Endodermal cell (in vitro differentiated cells): Measurements from ENCODE around the gene STK39. TPM values are rescaled to one million over a fixed set of nuclear protein-coding genes. Genes with fewer than 3 reads are reported as not detected.

Experiments used
- DNase-seq: peaks from one replicate; pipeline ENCODE4 v3.0.0-alpha.2; 2017
- H3K27ac ChIP-seq: 2 replicates; pipeline ENCODE4 v1.5.1; 2013; ENCODE audit warnings: mild to moderate bottlenecking, low read depth, low read length, moderate library complexity
- H3K27me3 ChIP-seq: 2 replicates; pipeline ENCODE4 v1.6.1; 2013; ENCODE audit warnings: mild to moderate bottlenecking, low read length, moderate library complexity; ENCODE audit not compliant: insufficient read depth, control insufficient read depth, poor library complexity, severe bottlenecking
- H3K36me3 ChIP-seq: 2 replicates; pipeline ENCODE4 v1.7.0; 2013; ENCODE audit warnings: mild to moderate bottlenecking, low read length, moderate library complexity; ENCODE audit not compliant: control insufficient read depth, insufficient read depth
- H3K4me1 ChIP-seq: one replicate; pipeline ENCODE4 v1.7.0; 2013; ENCODE audit warnings: low read length; ENCODE audit not compliant: control insufficient read depth, insufficient read depth
- H3K4me3 ChIP-seq: 2 replicates; pipeline ENCODE4 v1.5.1; 2013; ENCODE audit warnings: mild to moderate bottlenecking, low read length, moderate library complexity
- H3K9ac ChIP-seq: 2 replicates; pipeline ENCODE4 v1.6.1; 2013; ENCODE audit warnings: mild to moderate bottlenecking, low read length, moderate library complexity; ENCODE audit not compliant: poor library complexity, severe bottlenecking; ENCODE audit errors: extremely low read depth
- H3K9me3 ChIP-seq: 2 replicates; pipeline ENCODE4 v1.6.1; 2013; ENCODE audit warnings: mild to moderate bottlenecking, low read length, moderate library complexity; ENCODE audit not compliant: control insufficient read depth
- H3K27ac Mint-ChIP-seq: 2 replicates; pipeline ENCODE4 v1.8.0; 2020; ENCODE audit warnings: mixed read lengths
- H3K27me3 Mint-ChIP-seq: 2 replicates; pipeline ENCODE4 v1.8.0; 2021; ENCODE audit warnings: mild to moderate bottlenecking, mixed read lengths; ENCODE audit not compliant: insufficient read depth
- H3K36me3 Mint-ChIP-seq: 2 replicates; pipeline ENCODE4 v1.8.0; 2020; ENCODE audit warnings: low read depth, mixed read lengths
- H3K4me1 Mint-ChIP-seq: 2 replicates; pipeline ENCODE4 v1.8.0; 2020; ENCODE audit warnings: mixed read lengths
- H3K4me3 Mint-ChIP-seq: 2 replicates; pipeline ENCODE4 v1.8.0; 2020; ENCODE audit warnings: mild to moderate bottlenecking, moderate library complexity, mixed read lengths
- H3K9me3 Mint-ChIP-seq: 2 replicates; pipeline ENCODE4 v1.8.0; 2020; ENCODE audit warnings: mild to moderate bottlenecking, mixed read lengths
- WGBS, 2 experiments: methylation state at CpG; one replicate each; pipeline versions ENCODE4 v1.1.5 to v1.1.7; 2013; ENCODE audit warnings: missing lambda C conversion rate in 2 of 2, mixed read lengths in 1 of 2; ENCODE audit not compliant: insufficient coverage in 1 of 2, insufficient read length in 1 of 2; 5-methylcytosine and 5-hydroxymethylcytosine counted together
- total RNA-seq, 2 donors: library from RNA; stranded (reverse); fragmentation: NEBNext Ultra II Directional in 1 of 2; extraction: Animal tissue kit (Norgen Biotek cat#: 25700) in 1 of 2; gene quantifications; 2 replicates in 1 of 2; 3 replicates in 1 of 2; pipeline ENCODE4 v1.2.1, GENCODE V29; 2021
- TF ChIP-seq, protein P1 (sequence below): fragments of 200-600 bp; sonication (generic); conservative IDR thresholded peaks from 2 replicates; pipeline ENCODE4 v1.5.0; 2021; ENCODE audit warnings: antibody characterized with exemption, mild to moderate bottlenecking

STK39 gene
- total RNA-seq, 2 donors from 2014 or later: 22.3 to 31.5 TPM

DNA sequence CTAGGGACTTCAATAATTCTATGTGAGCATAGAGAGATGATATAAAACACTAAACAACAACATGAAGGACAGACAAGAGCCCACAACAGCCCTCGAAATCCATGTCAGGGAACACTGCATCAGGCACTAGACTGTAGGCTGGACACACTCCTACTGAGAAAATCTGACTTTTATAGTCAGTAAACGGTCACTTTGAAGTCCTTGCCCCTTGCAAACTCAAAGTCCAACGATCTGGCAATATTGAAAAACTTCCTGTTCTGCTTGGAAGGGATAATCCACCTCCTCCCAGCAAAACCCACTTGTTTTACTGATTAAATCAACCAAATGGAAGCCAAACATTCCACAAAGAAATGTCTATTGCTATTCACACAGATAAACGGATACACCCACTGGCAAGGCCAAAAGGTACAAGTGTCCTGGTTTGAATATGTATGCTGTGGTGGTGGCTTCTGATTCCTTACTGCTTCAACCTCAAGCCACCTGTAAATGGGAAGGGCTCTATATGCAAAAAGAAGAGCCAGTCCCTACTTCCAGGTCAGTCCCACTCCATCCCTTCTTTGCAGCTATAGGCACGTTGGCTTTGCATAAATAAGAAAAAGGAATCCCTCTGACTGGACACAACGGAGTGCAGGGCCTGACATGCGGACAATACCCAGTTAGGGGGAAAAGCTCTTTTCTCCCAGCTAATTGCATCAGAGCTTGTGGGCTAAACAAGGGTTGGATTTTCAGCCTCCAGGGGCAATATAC lies 56.6 kb downstream of the STK39 start:
- H3K9me3 ChIP-seq: no peaks in the 10 kb centered on the region
- Mint-ChIP-seq H3K9me3 (no peaks in the 10 kb centered on the region), H3K27ac (no peak overlapping the region), H3K4me3 (no peak overlapping the region), H3K36me3 (no peaks in the 10 kb centered on the region), H3K27me3 (no peaks in the 10 kb centered on the region), H3K4me1 (peaks cover 23% of the 10 kb centered on the region)
- 74 to 88% methylated on average over 5 to 7 of the region's 7 CpGs for WGBS, 2 experiments
- no peaks in the 10 kb centered on the region for H3K4me1 ChIP-seq
- H3K27me3 ChIP-seq: no peaks in the 10 kb centered on the region
- H3K36me3 ChIP-seq: no peaks in the 10 kb centered on the region
- TF ChIP-seq, protein P1, sequence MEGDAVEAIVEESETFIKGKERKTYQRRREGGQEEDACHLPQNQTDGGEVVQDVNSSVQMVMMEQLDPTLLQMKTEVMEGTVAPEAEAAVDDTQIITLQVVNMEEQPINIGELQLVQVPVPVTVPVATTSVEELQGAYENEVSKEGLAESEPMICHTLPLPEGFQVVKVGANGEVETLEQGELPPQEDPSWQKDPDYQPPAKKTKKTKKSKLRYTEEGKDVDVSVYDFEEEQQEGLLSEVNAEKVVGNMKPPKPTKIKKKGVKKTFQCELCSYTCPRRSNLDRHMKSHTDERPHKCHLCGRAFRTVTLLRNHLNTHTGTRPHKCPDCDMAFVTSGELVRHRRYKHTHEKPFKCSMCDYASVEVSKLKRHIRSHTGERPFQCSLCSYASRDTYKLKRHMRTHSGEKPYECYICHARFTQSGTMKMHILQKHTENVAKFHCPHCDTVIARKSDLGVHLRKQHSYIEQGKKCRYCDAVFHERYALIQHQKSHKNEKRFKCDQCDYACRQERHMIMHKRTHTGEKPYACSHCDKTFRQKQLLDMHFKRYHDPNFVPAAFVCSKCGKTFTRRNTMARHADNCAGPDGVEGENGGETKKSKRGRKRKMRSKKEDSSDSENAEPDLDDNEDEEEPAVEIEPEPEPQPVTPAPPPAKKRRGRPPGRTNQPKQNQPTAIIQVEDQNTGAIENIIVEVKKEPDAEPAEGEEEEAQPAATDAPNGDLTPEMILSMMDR: no peak
- H3K9ac ChIP-seq: no peak overlapping the region
- H3K4me3 ChIP-seq: no peak overlapping the region
- DNase-seq: no peak
- no peak overlapping the region for H3K27ac ChIP-seq

DNA sequence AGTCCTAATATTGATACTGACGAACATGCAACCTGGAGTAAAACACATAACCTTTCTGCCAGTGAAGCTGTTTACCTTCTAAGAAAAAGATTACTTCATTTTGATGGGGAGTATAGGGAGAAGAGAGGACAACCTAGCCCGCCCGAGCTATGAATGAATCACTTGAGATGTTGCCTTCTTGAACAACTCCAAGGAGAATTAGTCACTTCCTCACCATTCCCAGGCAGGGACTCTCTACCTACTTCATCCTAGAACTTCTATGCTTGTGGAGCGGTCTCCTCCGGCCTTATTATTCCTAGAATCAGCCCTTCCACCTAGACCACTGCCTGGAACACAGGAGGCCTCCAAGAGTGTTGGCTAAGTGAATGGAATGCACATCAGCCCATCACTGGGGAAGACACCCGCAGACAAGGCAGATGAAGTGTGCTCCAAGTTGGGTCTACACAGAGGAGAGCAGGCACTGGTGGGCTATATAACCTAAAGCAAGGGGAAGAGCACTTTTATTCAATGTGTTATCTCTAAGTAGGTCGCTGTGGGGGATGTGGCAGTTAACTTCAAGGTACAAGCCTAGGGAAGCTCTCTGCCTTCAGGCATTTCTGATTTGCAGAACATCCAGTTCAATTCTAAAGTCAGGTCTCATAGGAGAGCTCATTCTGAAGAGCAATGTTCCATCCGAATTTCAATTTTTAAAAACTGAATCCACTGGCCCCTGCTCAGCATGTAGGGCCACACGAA lies 57.4 kb downstream of the STK39 start:
- H3K27ac ChIP-seq: no peak overlapping the region
- Mint-ChIP-seq H3K27ac (no peak overlapping the region), H3K27me3 (no peaks in the 10 kb centered on the region), H3K36me3 (no peaks in the 10 kb centered on the region), H3K9me3 (no peaks in the 10 kb centered on the region), H3K4me3 (no peak overlapping the region), H3K4me1 (peaks cover 28% of the 10 kb centered on the region)
- H3K9ac ChIP-seq: no peak overlapping the region
- TF ChIP-seq, protein P1: no peak
- 91 to 94% methylated on average over 2 to 9 of the region's 9 CpGs for WGBS, 2 experiments
- H3K4me1 ChIP-seq: no peaks in the 10 kb centered on the region
- no peak overlapping the region for H3K4me3 ChIP-seq
- no peak for DNase-seq
- no peaks in the 10 kb centered on the region for H3K9me3 ChIP-seq
- no peaks in the 10 kb centered on the region for H3K36me3 ChIP-seq
- no peaks in the 10 kb centered on the region for H3K27me3 ChIP-seq

DNA sequence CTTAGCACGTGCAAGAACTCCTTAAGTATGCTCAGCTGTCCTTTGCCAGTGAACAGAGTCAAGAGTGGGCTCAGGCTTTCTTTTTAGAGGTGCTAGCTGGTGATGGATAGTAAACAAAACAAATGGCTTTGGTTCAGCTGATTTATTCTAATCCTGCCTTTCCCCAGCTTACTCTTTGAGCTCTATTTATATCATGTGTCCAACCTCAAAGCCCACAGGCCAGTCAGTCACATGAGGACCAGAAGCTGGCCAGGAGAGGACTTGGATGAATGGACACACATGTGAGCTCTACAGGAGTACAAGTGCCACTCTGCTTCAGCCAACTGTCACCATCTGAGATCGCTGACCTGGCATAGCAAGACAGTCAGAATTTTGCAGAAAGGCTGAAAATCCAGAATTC lies 59.4 kb downstream of the STK39 start:
- no peaks in the 10 kb centered on the region for H3K9me3 Mint-ChIP-seq
- Histone ChIP-seq H3K9me3 (no peaks in the 10 kb centered on the region), H3K4me1 (no peaks in the 10 kb centered on the region)

More for the DNA sequence above, 59.4 kb downstream of the STK39 start:
- Histone ChIP-seq H3K27me3 (no peaks in the 10 kb centered on the region), H3K4me3 (no peak overlapping the region), H3K9ac (no peak overlapping the region), H3K27ac (no peak overlapping the region), H3K36me3 (no peaks in the 10 kb centered on the region)
- Mint-ChIP-seq H3K4me3 (no peak overlapping the region), H3K36me3 (no peaks in the 10 kb centered on the region), H3K27me3 (no peaks in the 10 kb centered on the region), H3K4me1 (peaks cover 41% of the 10 kb centered on the region), H3K27ac (no peak overlapping the region)
- WGBS, 2 experiments: 98 to 100% methylated on average over 2 of the region's 2 CpGs
- no peak for DNase-seq
- TF ChIP-seq, protein P1: no peak
